ENCODE results near the gene FN1. TPM values are rescaled to one million over a fixed set of nuclear protein-coding genes. Genes with fewer than 3 reads are reported as not detected.

Gene FN1
- total and polyA plus RNA-seq, 2 of the 8 experiments (the other 6 are each of a cell fraction or from before 2014, with no cell fraction given), result 42.9 to 109 TPM

DNA sequence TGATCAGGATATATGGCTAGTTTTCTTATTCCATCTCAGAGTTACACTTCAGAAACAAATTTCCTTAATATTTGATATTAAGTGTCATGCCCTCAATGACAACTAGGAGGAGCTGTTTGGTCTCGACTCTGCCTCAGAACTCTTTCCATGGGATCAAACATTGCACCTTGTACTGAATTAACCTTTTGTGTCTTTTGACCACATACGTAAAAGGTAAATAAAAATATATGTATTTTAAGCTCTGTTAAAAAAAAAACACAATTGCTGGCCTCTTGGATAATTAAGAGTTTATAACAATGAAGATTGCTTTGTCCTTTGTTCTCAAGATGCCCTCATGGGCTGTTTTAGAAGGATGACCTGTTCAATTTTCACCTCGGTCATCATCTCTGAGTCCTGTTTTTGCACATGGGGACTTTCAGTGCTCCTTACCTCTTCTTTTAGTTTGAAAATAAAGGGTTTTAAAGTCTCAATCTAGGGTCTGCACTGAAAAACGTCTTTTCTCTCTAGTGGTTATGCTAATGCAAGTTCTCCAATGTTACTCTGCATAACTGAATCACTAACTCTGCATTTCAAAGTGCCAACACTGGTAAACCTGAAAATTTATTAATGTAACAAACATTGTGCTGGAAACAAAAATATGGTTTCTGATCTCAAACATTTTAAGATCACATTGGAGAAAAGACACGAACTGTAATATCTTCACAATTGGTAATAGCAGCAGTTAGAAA, 18.8 kb upstream of the FN1 start (continued):
- TF ChIP-seq RAD21 (IDR thresholded peaks at IDR 0.05 in 1 of 2, conservative IDR thresholded peaks at IDR 0.05 in 1 of 2; ENCODE audit: low read depth in 2 of 2, low read length in 2 of 2) (peak; percentile 71), RBBP5 (IDR thresholded peaks at IDR 0.05; ENCODE audit: borderline replicate concordance, low read depth, low read length) (no peak)
- TF ChIP-seq, protein P1, sequence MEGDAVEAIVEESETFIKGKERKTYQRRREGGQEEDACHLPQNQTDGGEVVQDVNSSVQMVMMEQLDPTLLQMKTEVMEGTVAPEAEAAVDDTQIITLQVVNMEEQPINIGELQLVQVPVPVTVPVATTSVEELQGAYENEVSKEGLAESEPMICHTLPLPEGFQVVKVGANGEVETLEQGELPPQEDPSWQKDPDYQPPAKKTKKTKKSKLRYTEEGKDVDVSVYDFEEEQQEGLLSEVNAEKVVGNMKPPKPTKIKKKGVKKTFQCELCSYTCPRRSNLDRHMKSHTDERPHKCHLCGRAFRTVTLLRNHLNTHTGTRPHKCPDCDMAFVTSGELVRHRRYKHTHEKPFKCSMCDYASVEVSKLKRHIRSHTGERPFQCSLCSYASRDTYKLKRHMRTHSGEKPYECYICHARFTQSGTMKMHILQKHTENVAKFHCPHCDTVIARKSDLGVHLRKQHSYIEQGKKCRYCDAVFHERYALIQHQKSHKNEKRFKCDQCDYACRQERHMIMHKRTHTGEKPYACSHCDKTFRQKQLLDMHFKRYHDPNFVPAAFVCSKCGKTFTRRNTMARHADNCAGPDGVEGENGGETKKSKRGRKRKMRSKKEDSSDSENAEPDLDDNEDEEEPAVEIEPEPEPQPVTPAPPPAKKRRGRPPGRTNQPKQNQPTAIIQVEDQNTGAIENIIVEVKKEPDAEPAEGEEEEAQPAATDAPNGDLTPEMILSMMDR (IDR thresholded peaks at IDR 0.05; ENCODE audit: control extremely low read depth in 1 of 3, insufficient read depth in 1 of 3, low read depth in 1 of 3, low read length in 3 of 3), result peak in 2 of 3 experiments; percentile 42 to 68; a peak in 2 of 4 replicates
